HK-2 (cell line): ENCODE data around the gene CDH4.

Experiments
- DNase-seq: peaks from one replicate; pipeline ENCODE4 v3.0.0-alpha.2; 2018; ENCODE audit not compliant: unreplicated experiment

CDH4 gene

GRCh38 chr20:61927826-61928541 is 675.9 kb downstream of the CDH4 start:
- no peak for DNase-seq

- no peak for DNase-seq
Measured at GRCh38 chr20:61929561-61929960, 677.5 kb downstream of the CDH4 start.

- DNase-seq: no peak
Measured at GRCh38 chr20:61929971-61930666, 678.1 kb downstream of the CDH4 start.

DNA sequence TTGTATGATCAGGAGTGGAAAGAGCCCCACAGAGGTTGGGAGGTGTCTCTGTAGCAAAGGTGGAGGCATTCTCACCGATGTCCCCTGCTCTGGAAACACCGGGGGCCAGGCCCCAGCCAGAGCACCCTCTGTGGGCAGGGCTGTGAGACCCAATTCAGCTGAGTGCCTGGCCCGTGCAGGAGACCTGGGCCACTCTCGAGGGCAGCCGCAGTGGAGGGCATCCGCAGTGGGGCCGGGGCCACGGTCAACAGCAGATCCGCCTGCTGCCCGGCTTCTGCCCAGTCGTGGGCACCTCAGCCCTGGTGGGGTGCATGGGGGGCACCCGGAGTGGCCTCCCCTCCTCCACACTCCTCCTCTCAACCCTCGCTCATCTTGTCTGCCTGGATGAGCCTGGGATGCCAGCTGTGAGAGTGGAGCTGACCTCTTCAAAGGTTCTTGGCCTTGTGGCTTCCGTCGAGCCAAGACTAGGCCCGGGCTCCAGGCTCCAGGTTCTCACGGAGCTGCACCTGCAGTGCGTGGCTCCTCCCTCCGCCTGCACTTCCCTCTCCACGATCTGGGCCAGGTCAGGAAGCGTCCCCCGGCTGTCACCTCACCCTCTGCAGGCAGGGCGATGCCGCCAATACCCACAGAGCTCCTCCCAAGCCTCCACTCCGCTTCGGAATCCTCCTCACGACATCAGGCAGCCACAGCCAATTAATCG is 678.9 kb downstream of the CDH4 start:
- no peak for DNase-seq

DNA sequence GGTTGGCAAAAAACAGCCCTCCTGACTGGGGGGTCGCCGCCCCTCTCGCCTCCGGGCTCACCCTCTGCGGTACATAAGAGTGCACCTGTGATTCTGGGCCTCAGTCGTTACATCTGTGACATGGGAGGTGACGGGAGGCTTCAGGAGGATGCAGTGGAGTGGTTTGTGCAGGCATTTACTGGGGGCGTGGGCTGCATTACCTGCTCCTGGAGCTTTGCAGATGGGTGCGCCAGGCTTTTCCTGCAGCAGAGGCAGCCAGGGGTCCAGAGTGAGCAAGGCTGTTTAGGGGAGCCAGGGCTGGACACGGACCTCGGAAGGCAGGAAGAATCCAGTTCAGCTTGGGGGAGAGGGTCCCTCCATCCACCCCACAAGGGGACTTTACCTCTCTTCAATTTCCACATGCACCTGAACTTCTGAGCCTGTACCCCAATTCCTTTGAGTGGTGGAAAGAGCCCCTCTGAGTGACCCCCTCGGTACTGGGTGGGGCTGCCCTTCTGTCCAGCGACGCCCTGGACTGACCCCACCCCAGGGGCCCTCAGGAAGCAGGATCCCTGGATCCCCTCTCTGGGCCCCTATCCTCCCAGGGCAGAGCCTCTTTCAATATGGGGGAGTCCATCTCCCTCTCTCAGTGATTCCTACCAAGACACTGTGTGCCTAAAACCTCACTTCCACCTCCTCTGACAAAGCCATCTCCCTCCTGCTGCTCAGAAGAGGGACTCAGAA is 679.6 kb downstream of the CDH4 start:
- DNase-seq: no peak

DNA sequence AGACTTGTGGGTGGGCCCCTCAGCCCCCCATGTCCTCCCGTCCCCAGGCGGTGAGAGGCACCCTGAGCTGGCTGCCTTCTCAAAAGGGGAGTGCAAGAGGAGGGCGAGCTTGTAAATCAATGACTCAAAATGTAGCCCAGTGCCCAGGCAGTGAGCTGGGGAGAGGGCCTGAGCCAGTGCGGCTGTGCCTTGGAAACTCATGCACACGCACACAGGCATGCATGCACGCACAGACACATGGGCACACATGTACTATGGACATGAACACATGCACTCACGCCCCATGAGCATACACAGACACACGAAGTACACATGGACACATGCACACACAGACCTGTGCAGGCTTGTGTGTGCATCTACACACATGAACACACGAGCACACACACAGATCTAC is 680.1 kb downstream of the CDH4 start:
- no peak for DNase-seq

GRCh38 chr20:61932711-61933480 is 680.8 kb downstream of the CDH4 start:
- DNase-seq: no peak

- no peak for DNase-seq
Measured at GRCh38 chr20:61933481-61933950, 681.5 kb downstream of the CDH4 start.

- DNase-seq: no peak
Measured at GRCh38 chr20:61933951-61934715, 682.1 kb downstream of the CDH4 start.

- DNase-seq: no peak
Measured at GRCh38 chr20:61934716-61935530, 682.9 kb downstream of the CDH4 start.

DNA sequence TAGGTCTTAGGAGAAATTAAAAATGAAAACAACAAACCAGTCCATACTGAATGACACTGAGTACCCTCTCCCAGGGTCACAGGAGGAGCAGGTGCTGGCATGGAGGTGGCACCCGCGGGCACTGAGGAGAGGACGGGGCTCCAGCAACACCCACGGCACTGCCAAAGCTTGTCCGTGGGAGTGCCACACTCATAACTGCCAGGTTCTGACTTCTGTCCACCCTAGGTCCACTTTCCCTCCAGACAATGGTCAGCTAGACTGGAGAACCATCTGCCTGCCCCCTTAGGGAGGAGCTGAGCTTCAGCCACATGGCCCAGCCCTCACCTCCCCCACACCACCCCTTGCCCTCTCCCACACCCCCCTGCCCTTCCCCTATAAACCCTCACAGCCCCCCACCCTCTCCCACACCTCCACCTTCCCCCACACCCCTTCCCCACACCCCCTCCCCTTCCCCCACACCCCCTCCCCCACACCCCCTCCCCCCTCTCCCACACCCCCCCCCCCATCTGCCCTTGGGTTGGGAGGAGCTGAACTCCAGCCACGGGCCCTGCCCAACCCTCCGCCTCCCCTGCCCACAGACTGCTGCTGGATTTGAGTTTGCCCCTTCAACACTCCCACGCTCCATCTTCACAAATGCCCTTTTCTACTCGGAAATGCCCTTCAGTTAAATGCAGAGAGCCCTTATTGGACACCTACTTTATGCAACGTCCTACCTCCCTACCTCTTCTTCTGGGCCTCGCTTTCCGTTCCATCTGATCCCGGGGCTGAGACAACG is 684.1 kb downstream of the CDH4 start:
- no peak for DNase-seq

DNA sequence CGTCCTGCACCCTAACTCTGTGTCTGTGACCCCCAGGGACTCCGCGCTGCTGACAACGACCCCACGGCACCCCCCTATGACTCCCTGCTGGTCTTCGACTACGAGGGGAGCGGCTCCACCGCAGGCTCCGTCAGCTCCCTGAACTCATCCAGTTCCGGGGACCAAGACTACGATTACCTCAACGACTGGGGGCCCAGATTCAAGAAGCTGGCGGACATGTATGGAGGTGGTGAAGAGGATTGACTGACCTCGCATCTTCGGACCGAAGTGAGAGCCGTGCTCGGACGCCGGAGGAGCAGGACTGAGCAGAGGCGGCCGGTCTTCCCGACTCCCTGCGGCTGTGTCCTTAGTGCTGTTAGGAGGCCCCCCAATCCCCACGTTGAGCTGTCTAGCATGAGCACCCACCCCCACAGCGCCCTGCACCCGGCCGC is 684.7 kb downstream of the CDH4 start:
- DNase-seq: no peak

DNA sequence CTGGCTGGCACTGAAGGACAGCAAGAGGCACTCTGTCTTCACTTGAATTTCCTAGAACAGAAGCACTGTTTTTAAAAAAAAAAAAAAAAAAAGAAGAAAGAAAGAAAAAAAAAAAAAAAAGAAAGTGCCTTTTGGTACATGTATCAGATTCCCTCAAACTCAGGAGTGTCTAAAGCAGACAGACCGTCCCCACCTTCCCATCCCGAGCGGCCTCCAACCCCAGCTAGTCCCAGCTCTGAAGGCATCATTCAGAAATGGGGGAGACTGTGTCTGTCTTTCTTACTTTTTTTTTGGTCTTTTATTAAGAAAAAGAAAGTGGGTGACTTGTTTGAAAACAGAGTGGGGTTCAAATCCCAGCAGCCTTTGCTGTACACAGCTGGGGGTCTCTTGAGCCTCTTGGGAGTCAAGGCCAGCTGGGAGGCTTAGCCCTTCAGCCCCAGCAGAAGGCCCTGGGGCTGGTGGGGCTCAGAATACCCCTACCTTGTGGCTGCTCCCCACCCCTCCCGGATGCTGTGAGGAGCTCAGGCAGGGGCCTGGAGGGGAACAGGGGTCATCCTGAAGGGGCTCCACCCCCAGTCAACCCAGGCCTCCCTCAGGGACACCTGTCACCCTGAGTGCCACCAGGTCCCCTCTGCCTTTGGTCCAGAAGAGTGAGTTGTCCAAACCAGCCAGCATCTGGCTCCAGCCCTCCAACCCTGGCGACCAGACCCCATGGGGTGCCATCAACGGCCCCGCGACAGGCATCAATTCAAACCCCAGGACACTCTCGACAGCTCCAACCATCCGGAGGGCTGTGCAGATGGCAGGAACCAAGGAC is 685.3 kb downstream of the CDH4 start:
- no peak for DNase-seq

DNA sequence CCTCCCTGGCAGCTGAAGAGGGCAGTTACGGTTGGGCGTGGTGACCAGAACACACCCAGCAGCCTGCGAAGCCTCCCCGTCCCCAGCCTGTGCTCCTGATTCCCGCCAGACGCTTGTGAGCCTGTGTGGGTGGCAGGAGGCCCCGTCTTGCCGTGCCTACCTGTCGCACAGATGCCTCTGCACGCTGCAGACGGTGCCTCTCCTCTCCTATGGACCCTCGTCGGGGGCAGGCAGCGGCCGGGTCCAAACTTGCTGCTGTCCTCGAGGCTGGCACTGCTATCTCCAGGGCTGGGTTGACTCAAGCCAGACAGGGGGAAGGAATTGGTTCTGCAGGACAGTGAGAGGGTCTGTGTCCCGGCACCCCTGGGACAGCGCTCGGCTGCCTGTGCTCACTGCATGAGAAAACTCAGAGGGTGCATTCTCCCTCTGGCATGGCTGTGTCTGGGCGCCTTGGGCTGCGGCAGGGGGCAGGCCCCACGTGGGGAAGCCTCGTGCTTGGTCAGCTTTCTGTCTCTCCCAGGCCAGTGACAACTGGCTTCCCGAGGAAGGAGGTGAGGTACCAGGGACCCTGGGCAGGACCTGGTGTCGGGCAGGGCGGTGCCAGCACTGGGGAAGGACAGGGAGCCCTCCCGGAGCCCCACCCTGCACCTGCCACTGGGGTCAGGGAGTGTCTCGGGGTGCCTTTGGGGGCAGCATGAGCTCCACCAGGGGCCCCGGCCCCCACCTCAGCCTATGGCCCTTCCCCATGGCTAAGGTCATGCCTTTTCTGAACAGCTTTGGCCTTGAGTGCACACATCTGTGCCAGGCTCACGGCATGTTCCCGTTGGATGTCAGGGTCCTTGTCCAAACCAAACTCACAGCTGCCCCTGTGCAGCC is 686.1 kb downstream of the CDH4 start:
- no peak for DNase-seq

DNA sequence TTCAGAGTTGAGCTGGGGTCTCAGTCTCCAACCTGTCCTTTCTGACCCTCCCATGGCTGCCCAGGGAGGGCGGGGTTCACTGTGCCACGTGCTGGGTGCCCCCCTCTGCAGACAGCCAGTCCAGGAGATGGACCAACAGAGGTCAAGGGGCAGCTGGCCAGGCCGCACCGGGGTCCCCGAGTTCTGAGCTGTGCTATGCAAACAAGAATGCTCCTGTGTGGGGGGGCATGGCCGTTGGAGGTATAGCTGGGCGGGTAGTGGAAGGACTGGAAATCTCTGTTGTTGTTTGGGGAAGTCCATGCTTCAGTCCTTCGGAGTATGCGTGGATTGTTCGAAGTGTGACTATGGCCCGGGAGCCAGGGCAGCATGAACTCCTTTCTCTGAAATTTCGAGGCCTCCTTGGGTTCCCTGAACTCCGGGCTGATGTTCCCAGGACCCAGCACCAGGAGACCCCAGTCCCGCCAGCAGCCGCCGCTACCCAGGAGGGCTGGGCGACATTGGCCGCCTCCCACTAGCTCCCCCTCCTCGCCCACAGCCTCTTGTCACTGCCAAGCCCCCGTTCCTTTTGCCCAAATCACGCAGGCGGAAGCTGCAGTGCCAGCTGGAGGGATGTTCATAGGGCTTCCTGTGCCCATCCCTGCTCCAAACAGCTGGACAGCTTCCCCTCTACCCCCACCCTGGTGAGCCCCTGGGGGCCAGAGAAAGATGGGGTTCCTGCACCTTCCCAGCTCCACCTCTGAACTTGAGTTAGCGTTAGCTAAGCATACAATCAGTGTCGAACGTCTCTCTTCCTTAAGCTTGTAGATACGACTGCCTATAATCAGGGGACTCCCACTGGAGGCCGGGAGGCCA is 687.0 kb downstream of the CDH4 start:
- no peak for DNase-seq
